SU-DHL-6 (cell line): ENCODE results near the gene ANKS1B.

Source experiments
- EZH2phosphoT487 ChIP-seq: fragments of 200-600 bp; sonication (generic), shearing (Covaris generic); conservative IDR thresholded peaks from 2 replicates; pipeline ENCODE4 v1.6.1; 2018; ENCODE audit warnings: mild to moderate bottlenecking, antibody characterized with exemption, low read length, moderate library complexity, mixed read lengths
- TF ChIP-seq, protein P1 (sequence below): fragments of 200-600 bp; sonication (generic); IDR thresholded peaks from one replicate; pipeline ENCODE4 v1.5.1; 2017; ENCODE audit warnings: antibody characterized with exemption, mild to moderate bottlenecking, low read length, moderate library complexity; ENCODE audit not compliant: insufficient read depth, poor library complexity, severe bottlenecking

DNA sequence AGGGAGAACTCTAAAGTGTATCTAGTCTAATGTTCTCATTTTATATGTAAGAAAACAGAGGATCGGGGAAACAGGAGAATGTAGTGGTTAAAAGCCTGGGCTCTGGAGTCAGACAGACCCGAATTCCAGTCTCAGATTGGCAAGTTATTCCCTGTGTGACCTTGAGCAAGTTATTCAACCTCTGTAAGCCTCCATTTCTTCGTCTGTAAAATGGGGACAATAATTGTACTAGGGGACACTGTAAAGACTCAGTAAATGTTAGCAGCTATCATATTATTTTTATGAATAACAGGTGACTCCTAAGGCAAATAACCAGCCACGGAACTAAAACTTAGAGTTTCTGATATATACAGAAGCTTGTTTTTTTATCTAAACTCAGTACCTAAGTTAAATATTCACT is 1187.5 kb downstream of the ANKS1B start:
- TF ChIP-seq, protein P1, sequence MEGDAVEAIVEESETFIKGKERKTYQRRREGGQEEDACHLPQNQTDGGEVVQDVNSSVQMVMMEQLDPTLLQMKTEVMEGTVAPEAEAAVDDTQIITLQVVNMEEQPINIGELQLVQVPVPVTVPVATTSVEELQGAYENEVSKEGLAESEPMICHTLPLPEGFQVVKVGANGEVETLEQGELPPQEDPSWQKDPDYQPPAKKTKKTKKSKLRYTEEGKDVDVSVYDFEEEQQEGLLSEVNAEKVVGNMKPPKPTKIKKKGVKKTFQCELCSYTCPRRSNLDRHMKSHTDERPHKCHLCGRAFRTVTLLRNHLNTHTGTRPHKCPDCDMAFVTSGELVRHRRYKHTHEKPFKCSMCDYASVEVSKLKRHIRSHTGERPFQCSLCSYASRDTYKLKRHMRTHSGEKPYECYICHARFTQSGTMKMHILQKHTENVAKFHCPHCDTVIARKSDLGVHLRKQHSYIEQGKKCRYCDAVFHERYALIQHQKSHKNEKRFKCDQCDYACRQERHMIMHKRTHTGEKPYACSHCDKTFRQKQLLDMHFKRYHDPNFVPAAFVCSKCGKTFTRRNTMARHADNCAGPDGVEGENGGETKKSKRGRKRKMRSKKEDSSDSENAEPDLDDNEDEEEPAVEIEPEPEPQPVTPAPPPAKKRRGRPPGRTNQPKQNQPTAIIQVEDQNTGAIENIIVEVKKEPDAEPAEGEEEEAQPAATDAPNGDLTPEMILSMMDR: no peak
- TF ChIP-seq EZH2phosphoT487: no peak
